Measurements from ENCODE around the gene DPP6. TPM values are rescaled to one million over a fixed set of nuclear protein-coding genes. Genes with fewer than 3 reads are reported as not detected.

DPP6 gene
- total RNA-seq, 4 donors from 2014 or later = 0.60 to 1.7 (median 1.6) TPM; not detected in 1

GRCh38 chr7:154575497-154575896, 523.3 kb downstream of the DPP6 start:
- WGBS, 2 donors = 91 to 94% methylated on average over 3 of the region's 3 CpGs

GRCh38 chr7:154576604-154577003, 524.4 kb downstream of the DPP6 start:
- no peak for DNase-seq (ENCODE audit: low spot score in 2 of 2)
- Histone ChIP-seq H3K36me3 (no peaks in the 10 kb centered on the region), H3K4me3 (no peak overlapping the region), H3K9me3 (peaks cover 0 to 7% (median 0%) of the 10 kb centered on the region in 4 donors), H3K27ac (no peak overlapping the region), H3K27me3 (no peaks in the 10 kb centered on the region), H3K4me1 (no peaks in the 10 kb centered on the region)
- no peak for TF ChIP-seq CTCF (IDR thresholded peaks at IDR 0.05)
- no peak for TF ChIP-seq EP300 (IDR thresholded peaks at IDR 0.05)
- no peak for TF ChIP-seq POLR2A (IDR thresholded peaks at IDR 0.05)
- WGBS, 2 donors = 89 to 93% methylated on average over 7 of the region's 7 CpGs

More at GRCh38 chr7:154575497-154575896, 523.3 kb downstream of the DPP6 start:
- DNase-seq (ENCODE audit: low spot score in 2 of 2) = no peak
- H3K27me3 ChIP-seq = no peaks in the 10 kb centered on the region
- no peak overlapping the region for H3K4me3 ChIP-seq
- no peaks in the 10 kb centered on the region for H3K4me1 ChIP-seq
- no peak overlapping the region for H3K27ac ChIP-seq
- no peaks in the 10 kb centered on the region for H3K9me3 ChIP-seq
- TF ChIP-seq POLR2A (IDR thresholded peaks at IDR 0.05) = no peak
- TF ChIP-seq CTCF (IDR thresholded peaks at IDR 0.05) = no peak
- TF ChIP-seq EP300 (IDR thresholded peaks at IDR 0.05) = no peak
- H3K36me3 ChIP-seq = no peaks in the 10 kb centered on the region

- Histone ChIP-seq H3K9me3 (peaks cover 0 to 10% (median 0%) of the 10 kb centered on the region in 4 donors), H3K27me3 (no peaks in the 10 kb centered on the region), H3K4me1 (no peaks in the 10 kb centered on the region), H3K4me3 (no peak overlapping the region), H3K27ac (no peak overlapping the region), H3K36me3 (no peaks in the 10 kb centered on the region)
- no peak for DNase-seq (ENCODE audit: low spot score in 2 of 2)
- WGBS, 2 donors = 64 to 74% methylated on average over 10 of the region's 10 CpGs
- TF ChIP-seq CTCF (IDR thresholded peaks at IDR 0.05) (no peak), POLR2A (IDR thresholded peaks at IDR 0.05) (no peak), EP300 (IDR thresholded peaks at IDR 0.05) (no peak)
These were observed 525.1 kb downstream of the DPP6 start for GRCh38 chr7:154577141-154577873.

GRCh38 chr7:154578336-154578735, 526.1 kb downstream of the DPP6 start:
- Histone ChIP-seq H3K9me3 (peaks cover 0 to 10% (median 0%) of the 10 kb centered on the region in 4 donors), H3K27ac (no peak overlapping the region), H3K4me1 (no peaks in the 10 kb centered on the region), H3K27me3 (no peaks in the 10 kb centered on the region), H3K4me3 (no peak overlapping the region), H3K36me3 (no peaks in the 10 kb centered on the region)
- WGBS, 2 donors = 81 to 92% methylated on average over 6 of the region's 6 CpGs
- DNase-seq (ENCODE audit: low spot score in 2 of 2) = no peak
- TF ChIP-seq EP300 (IDR thresholded peaks at IDR 0.05) = no peak
- no peak for TF ChIP-seq POLR2A (IDR thresholded peaks at IDR 0.05)
- no peak for TF ChIP-seq CTCF (IDR thresholded peaks at IDR 0.05)

GRCh38 chr7:154579711-154580110, 527.5 kb downstream of the DPP6 start:
- 83 to 89% methylated on average over 9 of the region's 9 CpGs for WGBS, 2 donors
- Histone ChIP-seq H3K27me3 (no peaks in the 10 kb centered on the region), H3K9me3 (peaks cover 0 to 10% (median 0%) of the 10 kb centered on the region in 4 donors), H3K36me3 (no peaks in the 10 kb centered on the region), H3K4me3 (no peak overlapping the region), H3K27ac (no peak overlapping the region), H3K4me1 (no peaks in the 10 kb centered on the region)
- TF ChIP-seq EP300 (IDR thresholded peaks at IDR 0.05) (no peak), CTCF (IDR thresholded peaks at IDR 0.05) (no peak), POLR2A (IDR thresholded peaks at IDR 0.05) (no peak)
- no peak for DNase-seq (ENCODE audit: low spot score in 2 of 2)

Measured in tibial nerve (tissue), 4 donors.